ENCODE data around the gene OGN. TPM values are rescaled to one million over a fixed set of nuclear protein-coding genes. Genes with fewer than 3 reads are reported as not detected.

Gene OGN
- total and polyA plus RNA-seq, 7 donors, result 0.64 to 7.4 (median 0.95) TPM

- ATAC-seq (no peak), DNase-seq (no peak)
- Histone ChIP-seq H3K4me3 (peak overlapping the region; percentile 41), H3K27me3 (ENCODE audit: insufficient read depth in 3 of 3, low read length in 2 of 3) (no peaks in the 10 kb centered on the region), H3K4me1 (no peaks in the 10 kb centered on the region), H3K27ac (no peak overlapping the region), H3K36me3 (ENCODE audit: insufficient read depth in 1 of 2, low read depth in 1 of 2) (no peaks in the 10 kb centered on the region), H3K9me3 (peaks cover 6% of the 10 kb centered on the region)
- 74 to 82% (median 80%) methylated on average over 1 of the region's 1 CpG for WGBS, 3 donors
- TF ChIP-seq, protein P1, sequence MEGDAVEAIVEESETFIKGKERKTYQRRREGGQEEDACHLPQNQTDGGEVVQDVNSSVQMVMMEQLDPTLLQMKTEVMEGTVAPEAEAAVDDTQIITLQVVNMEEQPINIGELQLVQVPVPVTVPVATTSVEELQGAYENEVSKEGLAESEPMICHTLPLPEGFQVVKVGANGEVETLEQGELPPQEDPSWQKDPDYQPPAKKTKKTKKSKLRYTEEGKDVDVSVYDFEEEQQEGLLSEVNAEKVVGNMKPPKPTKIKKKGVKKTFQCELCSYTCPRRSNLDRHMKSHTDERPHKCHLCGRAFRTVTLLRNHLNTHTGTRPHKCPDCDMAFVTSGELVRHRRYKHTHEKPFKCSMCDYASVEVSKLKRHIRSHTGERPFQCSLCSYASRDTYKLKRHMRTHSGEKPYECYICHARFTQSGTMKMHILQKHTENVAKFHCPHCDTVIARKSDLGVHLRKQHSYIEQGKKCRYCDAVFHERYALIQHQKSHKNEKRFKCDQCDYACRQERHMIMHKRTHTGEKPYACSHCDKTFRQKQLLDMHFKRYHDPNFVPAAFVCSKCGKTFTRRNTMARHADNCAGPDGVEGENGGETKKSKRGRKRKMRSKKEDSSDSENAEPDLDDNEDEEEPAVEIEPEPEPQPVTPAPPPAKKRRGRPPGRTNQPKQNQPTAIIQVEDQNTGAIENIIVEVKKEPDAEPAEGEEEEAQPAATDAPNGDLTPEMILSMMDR (IDR thresholded peaks at IDR 0.05), result no peak
- intact Hi-C loops (cut with DNase I), result no loop called here
Observed at GRCh38 chr9:92402360-92402759, 2.0 kb downstream of the OGN start.

DNA sequence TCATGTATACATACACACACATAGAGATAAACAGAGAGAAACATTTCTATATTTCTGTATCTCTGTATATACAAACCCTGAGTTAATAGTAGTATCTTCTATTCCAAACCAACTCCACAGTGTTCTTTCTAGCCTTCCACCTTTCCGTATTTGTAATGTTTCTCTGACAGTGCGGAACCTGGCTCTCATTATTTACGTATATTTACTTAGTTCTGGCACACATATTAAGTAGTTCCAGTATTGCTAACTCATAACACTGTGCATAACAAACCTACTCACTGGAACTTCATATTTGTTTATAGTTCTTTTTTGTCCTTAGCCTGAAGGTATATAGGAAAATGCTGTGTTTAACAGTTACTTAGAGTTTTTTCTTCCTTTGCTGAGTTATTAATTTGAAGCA lies 6.5 kb downstream of the OGN start:
- 77 to 97% (median 97%) methylated on average over 3 of the region's 3 CpGs for WGBS, 3 donors
- intact Hi-C loops (cut with DNase I), result no loop called here
- Histone ChIP-seq H3K27ac (no peak overlapping the region), H3K36me3 (ENCODE audit: insufficient read depth in 1 of 2, low read depth in 1 of 2) (no peaks in the 10 kb centered on the region), H3K4me3 (no peak overlapping the region), H3K4me1 (peaks cover 8% of the 10 kb centered on the region), H3K27me3 (ENCODE audit: insufficient read depth in 3 of 3, low read length in 2 of 3) (no peaks in the 10 kb centered on the region), H3K9me3 (peaks cover 6% of the 10 kb centered on the region)
- TF ChIP-seq, protein P1 (IDR thresholded peaks at IDR 0.05), result no peak
- ATAC-seq (no peak), DNase-seq (no peak)

- ATAC-seq (no peak), DNase-seq (no peak)
- Histone ChIP-seq H3K9me3 (peaks cover 6% of the 10 kb centered on the region), H3K4me1 (peaks cover 8% of the 10 kb centered on the region), H3K36me3 (ENCODE audit: insufficient read depth in 1 of 2, low read depth in 1 of 2) (no peaks in the 10 kb centered on the region), H3K4me3 (no peak overlapping the region), H3K27ac (no peak overlapping the region), H3K27me3 (ENCODE audit: insufficient read depth in 3 of 3, low read length in 2 of 3) (no peaks in the 10 kb centered on the region)
- TF ChIP-seq, protein P1 (IDR thresholded peaks at IDR 0.05), result no peak
- intact Hi-C loops (cut with DNase I), result no loop called here
- 69 to 92% (median 90%) methylated on average over 1 of the region's 1 CpG for WGBS, 3 donors
Observed at GRCh38 chr9:92395617-92396016, 8.8 kb downstream of the OGN start.

DNA sequence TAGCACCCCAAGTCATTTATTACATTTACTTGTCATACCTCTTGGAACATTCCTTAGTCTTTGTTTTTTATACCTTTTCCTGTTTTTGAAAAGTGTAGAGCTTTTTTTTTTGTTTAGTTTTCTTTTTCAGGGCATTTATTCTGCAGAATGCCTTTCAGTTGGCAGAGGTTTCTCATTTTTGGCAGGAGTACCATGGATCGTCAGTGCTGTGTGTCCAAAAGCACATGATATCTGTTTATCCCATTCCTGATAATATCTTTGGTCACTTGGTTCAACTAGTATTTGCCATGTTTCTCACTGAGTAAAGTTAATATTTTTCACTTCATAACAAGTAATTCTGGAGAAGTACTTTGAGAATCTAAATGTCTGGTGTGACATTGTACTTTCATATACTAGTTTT lies 10.7 kb downstream of the OGN start:
- Histone ChIP-seq H3K27me3 (ENCODE audit: insufficient read depth in 3 of 3, low read length in 2 of 3) (no peaks in the 10 kb centered on the region), H3K27ac (no peak overlapping the region), H3K4me3 (no peak overlapping the region), H3K36me3 (ENCODE audit: insufficient read depth in 1 of 2, low read depth in 1 of 2) (no peaks in the 10 kb centered on the region), H3K9me3 (peaks cover 6% of the 10 kb centered on the region), H3K4me1 (peaks cover 8% of the 10 kb centered on the region)
- 12 to 19% (median 16%) methylated on average over 1 of the region's 1 CpG for WGBS, 3 donors
- intact Hi-C loops (cut with DNase I), result no loop called here
- no peak for ATAC-seq
- DNase-seq, result no peak
- TF ChIP-seq, protein P1 (IDR thresholded peaks at IDR 0.05), result no peak

- H3K27ac ChIP-seq, result no peak overlapping the region
- H3K27me3 ChIP-seq (ENCODE audit: insufficient read depth in 3 of 3, low read length in 2 of 3), result no peaks in the 10 kb centered on the region
- intact Hi-C loops (cut with DNase I), result no loop called here
- H3K4me1 ChIP-seq, result peaks cover 8% of the 10 kb centered on the region
- TF ChIP-seq, protein P1 (IDR thresholded peaks at IDR 0.05), result no peak
- H3K36me3 ChIP-seq (ENCODE audit: insufficient read depth in 1 of 2, low read depth in 1 of 2), result no peaks in the 10 kb centered on the region
- H3K4me3 ChIP-seq, result no peak overlapping the region
- WGBS, 3 donors, result 50 to 63% (median 53%) methylated on average over 2 of the region's 2 CpGs
- no peak for DNase-seq
- H3K9me3 ChIP-seq, result peaks cover 3% of the 10 kb centered on the region
- no peak for ATAC-seq
Observed at GRCh38 chr9:92392690-92393089, 11.7 kb downstream of the OGN start.

Measured in psoas muscle (tissue), 8 donors.